Measurements from ENCODE around the gene PTPN6.

DNA sequence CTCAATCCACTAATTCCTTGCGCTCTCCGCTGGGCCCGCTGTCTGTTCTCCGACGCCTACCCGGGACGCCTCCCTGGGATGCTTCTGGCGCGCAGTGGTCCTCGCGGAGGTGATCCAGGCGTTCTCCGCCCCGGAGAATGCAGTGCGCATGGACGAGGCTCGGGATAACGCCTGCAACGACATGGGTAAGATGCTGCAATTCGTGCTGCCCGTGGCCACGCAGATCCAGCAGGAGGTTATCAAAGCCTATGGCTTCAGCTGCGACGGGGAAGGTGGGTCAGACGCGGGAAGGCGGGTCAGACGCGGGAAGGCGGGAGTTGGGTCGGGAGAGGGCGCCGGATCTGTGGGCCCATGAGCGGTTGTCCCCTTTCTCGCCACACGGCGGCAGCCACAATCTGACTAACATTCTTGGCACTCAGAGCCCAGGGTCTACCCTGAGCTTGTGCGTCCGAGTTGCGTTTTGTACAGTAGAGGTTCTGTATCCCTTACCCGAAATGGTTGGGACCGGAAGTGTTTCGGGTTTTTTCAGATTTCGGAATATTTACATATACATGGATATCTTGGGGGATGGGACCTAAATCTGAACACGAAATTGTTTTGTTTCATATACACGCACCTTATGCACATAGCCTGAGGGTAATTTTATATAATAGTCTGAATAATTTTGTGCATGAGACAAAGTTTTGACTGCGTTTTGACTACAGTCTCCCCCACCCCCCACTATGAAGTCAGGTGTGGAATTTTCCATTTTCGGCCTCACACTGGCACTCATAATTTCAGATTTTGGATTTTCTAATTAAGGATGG, 6.6 kb upstream of the PTPN6 start:
- no peak for TF ChIP-seq POLR2AphosphoS5 (IDR thresholded peaks at IDR 0.05; ENCODE audit: low read depth, low read length)
- TF ChIP-seq, protein P1, sequence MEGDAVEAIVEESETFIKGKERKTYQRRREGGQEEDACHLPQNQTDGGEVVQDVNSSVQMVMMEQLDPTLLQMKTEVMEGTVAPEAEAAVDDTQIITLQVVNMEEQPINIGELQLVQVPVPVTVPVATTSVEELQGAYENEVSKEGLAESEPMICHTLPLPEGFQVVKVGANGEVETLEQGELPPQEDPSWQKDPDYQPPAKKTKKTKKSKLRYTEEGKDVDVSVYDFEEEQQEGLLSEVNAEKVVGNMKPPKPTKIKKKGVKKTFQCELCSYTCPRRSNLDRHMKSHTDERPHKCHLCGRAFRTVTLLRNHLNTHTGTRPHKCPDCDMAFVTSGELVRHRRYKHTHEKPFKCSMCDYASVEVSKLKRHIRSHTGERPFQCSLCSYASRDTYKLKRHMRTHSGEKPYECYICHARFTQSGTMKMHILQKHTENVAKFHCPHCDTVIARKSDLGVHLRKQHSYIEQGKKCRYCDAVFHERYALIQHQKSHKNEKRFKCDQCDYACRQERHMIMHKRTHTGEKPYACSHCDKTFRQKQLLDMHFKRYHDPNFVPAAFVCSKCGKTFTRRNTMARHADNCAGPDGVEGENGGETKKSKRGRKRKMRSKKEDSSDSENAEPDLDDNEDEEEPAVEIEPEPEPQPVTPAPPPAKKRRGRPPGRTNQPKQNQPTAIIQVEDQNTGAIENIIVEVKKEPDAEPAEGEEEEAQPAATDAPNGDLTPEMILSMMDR (IDR thresholded peaks at IDR 0.05), result peak; percentile 87
- TF ChIP-seq, protein P2, sequence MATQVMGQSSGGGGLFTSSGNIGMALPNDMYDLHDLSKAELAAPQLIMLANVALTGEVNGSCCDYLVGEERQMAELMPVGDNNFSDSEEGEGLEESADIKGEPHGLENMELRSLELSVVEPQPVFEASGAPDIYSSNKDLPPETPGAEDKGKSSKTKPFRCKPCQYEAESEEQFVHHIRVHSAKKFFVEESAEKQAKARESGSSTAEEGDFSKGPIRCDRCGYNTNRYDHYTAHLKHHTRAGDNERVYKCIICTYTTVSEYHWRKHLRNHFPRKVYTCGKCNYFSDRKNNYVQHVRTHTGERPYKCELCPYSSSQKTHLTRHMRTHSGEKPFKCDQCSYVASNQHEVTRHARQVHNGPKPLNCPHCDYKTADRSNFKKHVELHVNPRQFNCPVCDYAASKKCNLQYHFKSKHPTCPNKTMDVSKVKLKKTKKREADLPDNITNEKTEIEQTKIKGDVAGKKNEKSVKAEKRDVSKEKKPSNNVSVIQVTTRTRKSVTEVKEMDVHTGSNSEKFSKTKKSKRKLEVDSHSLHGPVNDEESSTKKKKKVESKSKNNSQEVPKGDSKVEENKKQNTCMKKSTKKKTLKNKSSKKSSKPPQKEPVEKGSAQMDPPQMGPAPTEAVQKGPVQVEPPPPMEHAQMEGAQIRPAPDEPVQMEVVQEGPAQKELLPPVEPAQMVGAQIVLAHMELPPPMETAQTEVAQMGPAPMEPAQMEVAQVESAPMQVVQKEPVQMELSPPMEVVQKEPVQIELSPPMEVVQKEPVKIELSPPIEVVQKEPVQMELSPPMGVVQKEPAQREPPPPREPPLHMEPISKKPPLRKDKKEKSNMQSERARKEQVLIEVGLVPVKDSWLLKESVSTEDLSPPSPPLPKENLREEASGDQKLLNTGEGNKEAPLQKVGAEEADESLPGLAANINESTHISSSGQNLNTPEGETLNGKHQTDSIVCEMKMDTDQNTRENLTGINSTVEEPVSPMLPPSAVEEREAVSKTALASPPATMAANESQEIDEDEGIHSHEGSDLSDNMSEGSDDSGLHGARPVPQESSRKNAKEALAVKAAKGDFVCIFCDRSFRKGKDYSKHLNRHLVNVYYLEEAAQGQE (IDR thresholded peaks at IDR 0.05; ENCODE audit: insufficient read depth in 1 of 2, low read depth in 2 of 2, low read length in 1 of 2), result no peak
- no peak; the same call in 1 of the 2 replicates for TF ChIP-seq TCF7L2 (IDR thresholded peaks at IDR 0.05; ENCODE audit: low read depth, low read length)

All from Panc1 (cell line).